ENCODE measurements around the gene RNF41. TPM values are rescaled to one million over a fixed set of nuclear protein-coding genes. Genes with fewer than 3 reads are reported as not detected.

RNF41 gene
- total and polyA plus RNA-seq, 4 donors, result 32.9 to 61.4 (median 45.1) TPM

DNA sequence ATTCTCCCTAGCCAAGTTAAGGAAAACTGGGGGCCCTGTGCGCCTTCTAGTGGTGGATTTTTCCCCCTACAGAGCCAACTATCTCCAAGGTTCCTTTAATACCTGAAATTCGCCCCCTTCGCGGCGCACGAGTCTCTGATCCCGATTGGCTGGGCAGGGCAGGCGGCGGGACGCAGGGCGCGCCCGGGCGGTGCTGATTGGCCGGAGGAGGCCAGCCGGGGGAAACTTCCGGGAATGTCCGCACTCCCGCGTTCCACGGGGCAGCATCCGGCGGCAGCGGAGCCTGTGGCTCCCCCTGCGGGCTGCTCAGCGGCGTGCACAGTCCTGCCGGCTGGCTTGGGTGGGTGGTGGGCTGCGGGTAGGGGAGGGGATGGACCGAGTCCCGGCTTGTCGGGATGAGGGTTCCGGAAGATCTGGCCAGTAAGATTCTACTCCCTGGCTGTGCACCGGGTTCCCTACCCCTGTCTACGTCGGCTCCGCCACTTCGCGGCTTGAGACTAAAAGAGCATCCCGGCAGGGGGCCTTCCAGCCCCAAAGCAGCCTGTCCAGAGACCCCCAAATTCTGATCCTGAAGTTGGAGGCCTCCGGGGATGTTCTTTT is 2.5 kb upstream of the RNF41 start, which contains the start of gene NABP2:
Gene NABP2, plus strand, starts transcription at position 241 of the 600 bp plus-strand sequence. CDS start 515 bp downstream, outside the sequence.
- Histone ChIP-seq H3K27me3 (ENCODE audit: control insufficient read depth in 1 of 2, insufficient read depth in 2 of 2, low read length in 1 of 2) (no peaks in the 10 kb centered on the region), H3K27ac (ENCODE audit: low read depth in 1 of 2, low read length in 2 of 2) (peak within 1 kb of the TSS; percentile 8 to 87), H3K4me1 (ENCODE audit: control insufficient read depth in 1 of 2, insufficient read depth in 2 of 2, low read length in 2 of 2) (no peaks in the 10 kb centered on the region), H3K4me3 (ENCODE audit: low read length in 2 of 2) (peak within 1 kb of the TSS; percentile 43 to 50), H3K36me3 (ENCODE audit: control insufficient read depth in 1 of 2, insufficient read depth in 2 of 2, low read length in 1 of 2) (no peaks in the 10 kb centered on the region), H3K9me3 (ENCODE audit: control insufficient read depth, low read length) (no peaks in the 10 kb centered on the region)
- intact Hi-C loops (cut with DNase I), result loop anchor here (1.0 to 5.0 kb wide), 5 partner anchors 17 to 105 kb away; partner anchors contain the start of genes ANKRD52 (in 1 of the 2), CS (in 1 of the 2) and ZC3H10 (in 1 of the 2)
- 0 to 1% methylated on average over 39 to 41 of the region's 41 CpGs for WGBS, 2 donors
- DNase-seq (peak; percentile 99), ATAC-seq (ENCODE audit: low FRiP score) (peak; percentile 93)

DNA sequence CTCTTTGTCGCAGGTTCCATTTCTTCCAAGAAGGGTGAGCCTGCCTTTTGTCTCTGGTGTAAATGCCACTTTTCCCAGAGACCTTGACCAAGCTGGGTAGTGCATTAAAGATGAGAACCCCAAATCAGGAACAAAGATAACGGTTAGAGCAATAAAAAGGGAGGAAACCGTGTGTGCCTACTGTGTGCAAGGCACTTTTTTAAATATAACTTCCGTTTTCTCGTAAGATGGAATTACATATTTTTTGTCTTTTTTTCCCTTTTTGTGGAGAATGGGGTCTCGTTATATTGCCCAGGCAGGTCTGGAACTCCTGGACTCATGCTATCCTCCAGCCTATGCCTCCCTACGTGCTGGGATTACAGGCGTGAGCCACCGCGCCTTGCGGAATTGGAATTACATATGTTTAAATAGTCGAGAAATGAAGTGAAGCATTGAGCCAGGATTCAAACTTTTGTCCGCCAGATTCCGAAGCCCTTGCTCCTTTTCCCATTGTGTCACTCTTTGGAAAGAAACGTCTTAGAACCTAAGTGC is 1.9 kb upstream of the RNF41 start:
- Histone ChIP-seq H3K4me3 (ENCODE audit: low read length in 2 of 2) (no peak overlapping the region), H3K4me1 (ENCODE audit: control insufficient read depth in 1 of 2, insufficient read depth in 2 of 2, low read length in 2 of 2) (no peaks in the 10 kb centered on the region), H3K9me3 (ENCODE audit: control insufficient read depth, low read length) (no peaks in the 10 kb centered on the region), H3K27me3 (ENCODE audit: control insufficient read depth in 1 of 2, insufficient read depth in 2 of 2, low read length in 1 of 2) (no peaks in the 10 kb centered on the region), H3K27ac (ENCODE audit: low read depth in 1 of 2, low read length in 2 of 2) (peak overlapping the region; percentile 8 to 87), H3K36me3 (ENCODE audit: control insufficient read depth in 1 of 2, insufficient read depth in 2 of 2, low read length in 1 of 2) (no peaks in the 10 kb centered on the region)
- 16 to 19% methylated on average over 15 of the region's 15 CpGs for WGBS, 2 donors
- intact Hi-C loops (cut with DNase I), result loop anchor here (1.0 to 5.0 kb wide), 5 partner anchors 17 to 105 kb away; partner anchors contain the start of genes ANKRD52 (in 1 of the 2), CS (in 1 of the 2) and ZC3H10 (in 1 of the 2)
- no peak for ATAC-seq (ENCODE audit: low FRiP score)
- DNase-seq, result no peak

DNA sequence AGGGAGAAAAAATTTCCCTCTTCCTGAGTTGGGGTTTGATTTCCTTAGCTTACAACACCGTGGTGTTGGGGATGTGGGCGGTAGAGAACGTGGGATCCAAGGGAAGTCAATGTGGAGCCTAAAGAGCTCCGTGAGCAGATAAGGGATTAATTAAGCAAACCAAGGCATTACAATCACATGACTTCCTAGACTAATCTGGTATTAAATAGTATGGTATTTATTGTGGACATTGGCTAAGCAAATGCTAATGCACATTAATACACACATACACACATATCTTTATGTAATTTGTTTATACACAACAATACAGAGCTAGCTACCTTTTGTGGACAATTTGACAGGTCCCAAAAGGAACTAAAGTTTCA is 791 bp upstream of the RNF41 start:
- H3K27ac ChIP-seq (ENCODE audit: low read depth in 1 of 2, low read length in 2 of 2), result peak overlapping the region; percentile 58 to 76
- peak overlapping the region in 1 of 2 donors; percentile 4 for H3K4me3 ChIP-seq (ENCODE audit: low read length in 2 of 2)
- intact Hi-C loops (cut with DNase I), result loop anchor here in 1 of 2 donors (5.0 kb wide), 1 partner anchor 35 kb away; the partner anchor contains the start of gene ANKRD52
- no peaks in the 10 kb centered on the region for H3K36me3 ChIP-seq (ENCODE audit: control insufficient read depth in 1 of 2, insufficient read depth in 2 of 2, low read length in 1 of 2)
- no peaks in the 10 kb centered on the region for H3K9me3 ChIP-seq (ENCODE audit: control insufficient read depth, low read length)
- no peaks in the 10 kb centered on the region for H3K4me1 ChIP-seq (ENCODE audit: control insufficient read depth in 1 of 2, insufficient read depth in 2 of 2, low read length in 2 of 2)
- DNase-seq (no peak), ATAC-seq (ENCODE audit: low FRiP score) (no peak)
- no peaks in the 10 kb centered on the region for H3K27me3 ChIP-seq (ENCODE audit: control insufficient read depth in 1 of 2, insufficient read depth in 2 of 2, low read length in 1 of 2)
- 8 to 13% methylated on average over 4 of the region's 4 CpGs for WGBS, 2 donors

DNA sequence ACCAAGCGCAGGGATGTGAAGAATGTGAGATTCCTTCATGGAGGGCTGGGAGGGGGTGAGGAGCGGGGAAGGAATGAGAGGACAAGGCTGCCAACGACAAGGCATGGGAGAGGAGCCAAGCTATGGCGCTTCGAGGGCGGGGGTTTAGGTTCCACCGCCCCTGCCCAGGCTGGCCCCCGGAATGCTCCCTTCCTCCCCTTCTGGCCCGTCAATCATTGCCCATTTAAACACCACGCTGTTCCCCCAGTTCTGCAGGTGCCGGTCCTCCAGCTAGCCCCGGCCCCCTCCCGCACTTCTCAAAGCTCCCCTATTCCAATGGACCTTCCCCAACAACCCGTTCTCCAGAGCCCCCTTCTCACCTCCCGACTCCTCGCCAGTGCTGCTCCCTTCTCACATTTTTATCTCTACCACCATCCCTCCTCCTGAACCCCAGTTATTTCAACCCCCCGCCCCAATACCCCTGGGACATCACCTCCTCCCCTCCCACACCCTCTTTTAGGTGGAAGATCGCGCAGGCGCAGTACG is 428 bp downstream of the RNF41 start:
- intact Hi-C loops (cut with DNase I), result loop anchor here in 1 of 2 donors (5.0 kb wide), 1 partner anchor 36 kb away; the partner anchor contains the start of gene ANKRD52
- Histone ChIP-seq H3K4me1 (ENCODE audit: control insufficient read depth in 1 of 2, insufficient read depth in 2 of 2, low read length in 2 of 2) (no peaks in the 10 kb centered on the region), H3K36me3 (ENCODE audit: control insufficient read depth in 1 of 2, insufficient read depth in 2 of 2, low read length in 1 of 2) (peaks cover 0 to 2% of the 10 kb centered on the region in 2 donors), H3K27ac (ENCODE audit: low read depth in 1 of 2, low read length in 2 of 2) (peak overlapping the region; percentile 83 to 96), H3K27me3 (ENCODE audit: control insufficient read depth in 1 of 2, insufficient read depth in 2 of 2, low read length in 1 of 2) (no peaks in the 10 kb centered on the region), H3K4me3 (ENCODE audit: low read length in 2 of 2) (peak overlapping the region; percentile 60 to 74), H3K9me3 (ENCODE audit: control insufficient read depth, low read length) (no peaks in the 10 kb centered on the region)
- WGBS, 2 donors, result 0 to 1% methylated on average over 20 to 21 of the region's 21 CpGs
- DNase-seq (peak; percentile 82 to 93), ATAC-seq (ENCODE audit: low FRiP score) (peak; percentile 62)

DNA sequence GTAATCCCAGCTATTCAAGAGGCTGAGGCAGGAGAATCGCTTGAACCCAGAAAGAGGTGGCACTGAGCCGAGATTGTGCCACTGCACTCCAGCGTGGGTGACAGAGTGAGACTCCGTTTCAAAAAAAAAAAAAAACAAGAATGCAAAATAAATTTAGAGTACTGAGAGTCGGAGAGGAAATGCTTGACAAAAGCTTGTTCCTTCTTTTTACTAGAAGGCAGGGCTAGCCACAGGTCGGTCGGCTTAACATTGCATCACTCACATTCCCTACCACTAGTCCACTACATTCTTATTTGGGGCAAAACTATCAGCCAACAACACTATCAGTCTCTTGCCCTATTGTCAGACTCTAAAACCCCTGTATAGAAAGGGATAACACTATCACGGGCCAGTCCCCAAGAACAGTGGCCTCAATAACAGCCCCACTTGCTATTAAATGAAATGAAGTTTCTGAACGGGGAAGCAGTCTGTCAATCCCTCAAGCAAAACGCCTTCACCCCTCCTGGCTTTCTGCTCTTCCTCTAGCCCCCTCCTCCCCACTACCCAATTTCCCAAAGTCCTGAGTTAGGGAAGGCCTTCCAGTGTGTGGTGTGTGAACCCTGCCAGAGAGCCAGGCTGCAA is 1.0 kb downstream of the RNF41 start:
- peak overlapping the region; percentile 23 to 96 for H3K27ac ChIP-seq (ENCODE audit: low read depth in 1 of 2, low read length in 2 of 2)
- no peaks in the 10 kb centered on the region for H3K9me3 ChIP-seq (ENCODE audit: control insufficient read depth, low read length)
- 0 to 1% methylated on average over 10 of the region's 10 CpGs for WGBS, 2 donors
- DNase-seq (no peak), ATAC-seq (ENCODE audit: low FRiP score) (no peak)
- H3K4me1 ChIP-seq (ENCODE audit: control insufficient read depth in 1 of 2, insufficient read depth in 2 of 2, low read length in 2 of 2), result no peaks in the 10 kb centered on the region
- peaks cover 0 to 2% of the 10 kb centered on the region in 2 donors for H3K36me3 ChIP-seq (ENCODE audit: control insufficient read depth in 1 of 2, insufficient read depth in 2 of 2, low read length in 1 of 2)
- H3K27me3 ChIP-seq (ENCODE audit: control insufficient read depth in 1 of 2, insufficient read depth in 2 of 2, low read length in 1 of 2), result no peaks in the 10 kb centered on the region
- H3K4me3 ChIP-seq (ENCODE audit: low read length in 2 of 2), result peak overlapping the region; percentile 60 to 74
- intact Hi-C loops (cut with DNase I), result loop anchor here in 1 of 2 donors (5.0 kb wide), 1 partner anchor 37 kb away; the partner anchor contains the start of gene ANKRD52

DNA sequence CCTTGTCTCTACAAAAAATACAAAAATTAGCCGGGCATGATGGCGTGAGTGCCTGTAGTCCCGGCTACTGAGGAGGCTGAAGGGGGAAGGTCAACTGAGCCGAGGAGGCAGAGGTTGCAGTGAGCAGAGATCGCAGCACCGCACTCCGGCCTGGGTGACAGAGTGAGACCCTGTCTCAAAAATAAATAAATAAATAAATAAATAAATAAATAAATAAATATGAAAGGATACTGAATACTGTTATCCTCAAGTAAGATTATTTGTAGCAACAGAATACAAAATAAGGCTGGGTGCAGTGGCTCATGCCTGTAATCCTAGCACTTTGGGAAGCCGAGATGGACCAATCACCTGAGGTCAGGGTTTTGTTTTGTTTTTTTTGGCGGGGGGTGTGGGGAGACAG is 1.9 kb downstream of the RNF41 start:
- Histone ChIP-seq H3K4me3 (ENCODE audit: low read length in 2 of 2) (no peak overlapping the region), H3K27me3 (ENCODE audit: control insufficient read depth in 1 of 2, insufficient read depth in 2 of 2, low read length in 1 of 2) (no peaks in the 10 kb centered on the region), H3K36me3 (ENCODE audit: control insufficient read depth in 1 of 2, insufficient read depth in 2 of 2, low read length in 1 of 2) (peaks cover 0 to 2% of the 10 kb centered on the region in 2 donors), H3K4me1 (ENCODE audit: control insufficient read depth in 1 of 2, insufficient read depth in 2 of 2, low read length in 2 of 2) (no peaks in the 10 kb centered on the region), H3K27ac (ENCODE audit: low read depth in 1 of 2, low read length in 2 of 2) (peak overlapping the region in 1 of 2 donors; percentile 50), H3K9me3 (ENCODE audit: control insufficient read depth, low read length) (no peaks in the 10 kb centered on the region)
- DNase-seq (no peak), ATAC-seq (ENCODE audit: low FRiP score) (no peak)
- intact Hi-C loops (cut with DNase I), result loop anchor here in 1 of 2 donors (5.0 kb wide), 1 partner anchor 37 kb away; the partner anchor contains the start of gene ANKRD52
- WGBS, 2 donors, result 82 to 84% methylated on average over 9 of the region's 9 CpGs

DNA sequence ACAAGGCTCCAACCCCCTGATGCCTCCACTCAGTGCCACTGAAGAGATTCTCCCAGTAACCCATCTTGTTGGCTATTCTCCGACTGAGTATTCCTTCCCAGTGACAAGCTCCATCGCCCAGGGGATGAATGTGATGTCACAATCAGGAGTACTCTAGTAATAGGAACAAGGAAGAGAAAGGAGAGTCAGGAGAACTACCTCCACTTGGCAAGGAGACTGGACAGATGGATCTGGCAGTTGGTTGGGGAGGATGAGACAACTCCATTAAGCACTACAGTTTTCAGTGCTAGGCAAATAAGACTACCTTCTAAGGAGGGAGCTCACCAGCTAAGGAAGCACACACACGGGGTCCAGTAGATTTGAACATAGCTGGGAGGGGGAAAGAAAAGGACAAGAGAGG is 5.3 kb downstream of the RNF41 start:
- ATAC-seq (ENCODE audit: low FRiP score) (no peak), DNase-seq (no peak)
- Histone ChIP-seq H3K27ac (ENCODE audit: low read depth in 1 of 2, low read length in 2 of 2) (no peak overlapping the region), H3K27me3 (ENCODE audit: control insufficient read depth in 1 of 2, insufficient read depth in 2 of 2, low read length in 1 of 2) (no peaks in the 10 kb centered on the region), H3K9me3 (ENCODE audit: control insufficient read depth, low read length) (no peaks in the 10 kb centered on the region), H3K4me1 (ENCODE audit: control insufficient read depth in 1 of 2, insufficient read depth in 2 of 2, low read length in 2 of 2) (no peaks in the 10 kb centered on the region), H3K36me3 (ENCODE audit: control insufficient read depth in 1 of 2, insufficient read depth in 2 of 2, low read length in 1 of 2) (peaks cover 0 to 7% of the 10 kb centered on the region in 2 donors), H3K4me3 (ENCODE audit: low read length in 2 of 2) (no peak overlapping the region)
- intact Hi-C loops (cut with DNase I), result no loop called here
- 74 to 77% methylated on average over 3 of the region's 3 CpGs for whole genome bisulfite sequencing, 2 donors

DNA sequence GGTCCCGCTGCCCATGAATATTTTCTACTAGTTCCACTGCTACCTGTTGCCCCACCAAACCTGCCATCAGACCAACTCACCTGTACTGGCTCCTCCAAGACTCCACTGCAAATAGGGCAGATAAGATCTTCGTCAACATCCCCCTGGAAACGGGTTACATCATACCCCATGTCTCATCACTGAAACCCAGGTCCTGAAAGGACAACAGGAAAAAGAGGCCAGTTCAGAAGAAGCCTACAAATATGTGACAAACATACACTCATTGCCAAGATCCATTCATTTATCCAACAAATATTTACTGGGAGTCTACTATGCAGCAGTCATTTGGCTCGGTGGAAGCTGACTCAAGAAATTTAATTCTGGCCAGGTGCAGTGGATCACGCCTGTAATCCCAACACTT is 7.8 kb downstream of the RNF41 start:
- 82 to 86% methylated on average over 5 of the region's 5 CpGs for whole genome bisulfite sequencing, 2 donors
- ATAC-seq (ENCODE audit: low FRiP score), result no peak
- Histone ChIP-seq H3K36me3 (ENCODE audit: control insufficient read depth in 1 of 2, insufficient read depth in 2 of 2, low read length in 1 of 2) (peaks cover 0 to 12% of the 10 kb centered on the region in 2 donors), H3K9me3 (ENCODE audit: control insufficient read depth, low read length) (no peaks in the 10 kb centered on the region), H3K4me1 (ENCODE audit: control insufficient read depth in 1 of 2, insufficient read depth in 2 of 2, low read length in 2 of 2) (no peaks in the 10 kb centered on the region), H3K27ac (ENCODE audit: low read depth in 1 of 2, low read length in 2 of 2) (no peak overlapping the region), H3K4me3 (ENCODE audit: low read length in 2 of 2) (no peak overlapping the region), H3K27me3 (ENCODE audit: control insufficient read depth in 1 of 2, insufficient read depth in 2 of 2, low read length in 1 of 2) (no peaks in the 10 kb centered on the region)
- intact Hi-C loops (cut with DNase I), result no loop called here
- DNase-seq, result no peak
